ENCODE data around the gene HNRNPL. TPM values are rescaled to one million over a fixed set of nuclear protein-coding genes. Genes with fewer than 3 reads are reported as not detected.

HNRNPL gene
- total and polyA plus RNA-seq, 9 of the 15 experiments (the other 6 are each of a cell fraction or from before 2014, with no cell fraction given) = 39.5 to 610 (median 299) TPM

GRCh38 chr19:38841787-38842438 lies 7.9 kb downstream of the HNRNPL start (continued):
- no peak for TF ChIP-seq NFYB (IDR thresholded peaks at IDR 0.05; ENCODE audit: extremely low read depth, insufficient read length)
- TF ChIP-seq ZNF699 (CRISPR knock-in tag; IDR thresholded peaks at IDR 0.05; ENCODE audit: insufficient replicate concordance) = no peak
- TF ChIP-seq ZNF146 (CRISPR knock-in tag; IDR thresholded peaks at IDR 0.05; ENCODE audit: unreplicated experiment) = no peak
- no peak for TF ChIP-seq TEAD4 (IDR thresholded peaks at IDR 0.05; ENCODE audit: low read length)
- TF ChIP-seq TEAD4 (CRISPR knock-in tag; IDR thresholded peaks at IDR 0.05; ENCODE audit: borderline replicate concordance) = no peak
- no peak for TF ChIP-seq EP400 (IDR thresholded peaks at IDR 0.05)
- TF ChIP-seq GTF2F1 (IDR thresholded peaks at IDR 0.05; ENCODE audit: low read depth, low read length) = no peak
- no peak for TF ChIP-seq FOXK1 (CRISPR knock-in tag; IDR thresholded peaks at IDR 0.05; ENCODE audit: borderline replicate concordance)
- TF ChIP-seq RBFOX2 (IDR thresholded peaks at IDR 0.05; ENCODE audit: low read depth, low read length) = peak; percentile 61; the same call in 1 of the 2 replicates
- TF ChIP-seq POLR2G (IDR thresholded peaks at IDR 0.05; ENCODE audit: low read depth, low read length) = peak; percentile 66
- TF ChIP-seq, protein P1, sequence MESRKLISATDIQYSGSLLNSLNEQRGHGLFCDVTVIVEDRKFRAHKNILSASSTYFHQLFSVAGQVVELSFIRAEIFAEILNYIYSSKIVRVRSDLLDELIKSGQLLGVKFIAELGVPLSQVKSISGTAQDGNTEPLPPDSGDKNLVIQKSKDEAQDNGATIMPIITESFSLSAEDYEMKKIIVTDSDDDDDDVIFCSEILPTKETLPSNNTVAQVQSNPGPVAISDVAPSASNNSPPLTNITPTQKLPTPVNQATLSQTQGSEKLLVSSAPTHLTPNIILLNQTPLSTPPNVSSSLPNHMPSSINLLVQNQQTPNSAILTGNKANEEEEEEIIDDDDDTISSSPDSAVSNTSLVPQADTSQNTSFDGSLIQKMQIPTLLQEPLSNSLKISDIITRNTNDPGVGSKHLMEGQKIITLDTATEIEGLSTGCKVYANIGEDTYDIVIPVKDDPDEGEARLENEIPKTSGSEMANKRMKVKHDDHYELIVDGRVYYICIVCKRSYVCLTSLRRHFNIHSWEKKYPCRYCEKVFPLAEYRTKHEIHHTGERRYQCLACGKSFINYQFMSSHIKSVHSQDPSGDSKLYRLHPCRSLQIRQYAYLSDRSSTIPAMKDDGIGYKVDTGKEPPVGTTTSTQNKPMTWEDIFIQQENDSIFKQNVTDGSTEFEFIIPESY (CRISPR knock-in tag; IDR thresholded peaks at IDR 0.05) = peak; percentile 68; the same call in 1 of the 2 replicates
- TF ChIP-seq POLR2B (IDR thresholded peaks at IDR 0.05; ENCODE audit: low read depth, partially characterized antibody) = peak; percentile 34
- no peak for TF ChIP-seq RFX7 (CRISPR knock-in tag; IDR thresholded peaks at IDR 0.05)
- TF ChIP-seq RREB1 (CRISPR knock-in tag; IDR thresholded peaks at IDR 0.05) = no peak
